Skin epidermis (tissue), 12 donors: Measurements from ENCODE around the gene ANKRD50.
A peak's percentile ranks its signal among the peaks of the same experiment; 100 is the strongest.

Source experiments
- H3K27ac ChIP-seq, 21 experiments: fragments of 200-600 bp; sonication (generic) in 11 of 21; one replicate each; pipeline ENCODE4 v1.5.0; 2020; ENCODE audit warnings: mild to moderate bottlenecking in 3 of 21, inconsistent platforms in 2 of 21, moderate library complexity in 2 of 21
- H3K4me3 ChIP-seq, 7 experiments: fragments of 200-600 bp; sonication (generic) in 2 of 7; one replicate each; pipeline ENCODE4 v1.5.0; 2020; ENCODE audit warnings: inconsistent platforms in 2 of 7, mild to moderate bottlenecking in 2 of 7, moderate library complexity in 1 of 7

ANKRD50 gene

GRCh38 chr4:124712372-124713184 is at the start of gene ANKRD50:
Gene ANKRD50 (minus strand): TSS chr4:124712732. CDS start chr4:124710511, 2,221 bp downstream.
- H3K4me3 ChIP-seq: peak within 1 kb of the TSS; percentile 61 to 97 (median 83)
- peak within 1 kb of the TSS; percentile 84 to 99 (median 93) for H3K27ac ChIP-seq

DNA sequence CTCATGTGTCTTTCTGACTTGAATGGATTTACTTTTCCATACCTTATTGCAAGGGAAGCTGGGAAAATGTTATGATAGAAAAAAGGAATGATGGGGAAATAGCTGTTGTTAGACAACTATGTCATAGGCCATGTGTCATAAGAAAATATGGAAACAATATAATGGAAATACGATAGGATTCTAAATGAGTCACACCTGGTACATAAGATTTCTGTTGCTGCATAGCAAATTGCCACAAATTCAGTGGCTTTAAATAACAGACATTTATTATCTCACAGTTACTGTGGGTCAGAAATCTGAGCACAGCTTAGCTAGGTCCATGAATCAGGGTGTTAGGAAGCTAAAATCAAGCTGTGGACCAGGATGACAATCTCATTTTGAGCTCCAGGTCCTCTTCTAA is 44.6 kb upstream of the ANKRD50 start:
- H3K27ac ChIP-seq: no peak overlapping the region
- no peak overlapping the region for H3K4me3 ChIP-seq

- Histone ChIP-seq H3K27ac (no peak overlapping the region), H3K4me3 (no peak overlapping the region)
Measured at GRCh38 chr4:124754681-124755080, 42.1 kb upstream of the ANKRD50 start.

- Histone ChIP-seq H3K4me3 (no peak overlapping the region), H3K27ac (no peak overlapping the region)
Measured at GRCh38 chr4:124753941-124754581, 41.5 kb upstream of the ANKRD50 start.

DNA sequence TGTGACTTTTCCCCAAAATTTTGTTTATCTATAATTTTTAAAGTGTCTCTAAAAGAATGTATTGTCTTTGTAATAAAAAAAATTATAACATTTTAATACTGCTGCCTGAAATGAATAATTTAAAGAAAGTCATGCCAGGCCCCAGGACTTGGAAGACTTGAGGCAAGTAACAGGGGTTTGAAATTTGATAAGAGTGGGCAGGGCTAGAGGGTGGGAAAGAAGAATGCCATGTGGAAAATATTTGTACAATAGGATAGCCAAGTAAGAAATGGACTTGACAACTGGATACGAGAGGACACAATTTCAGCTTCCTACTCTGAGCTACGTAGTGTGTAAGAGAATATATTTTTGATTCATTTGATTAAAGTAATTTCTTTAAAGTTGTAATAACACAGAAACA is 36.9 kb upstream of the ANKRD50 start:
- no peak overlapping the region for H3K27ac ChIP-seq
- no peak overlapping the region for H3K4me3 ChIP-seq

- H3K4me3 ChIP-seq: no peak overlapping the region
- H3K27ac ChIP-seq: no peak overlapping the region
Measured at GRCh38 chr4:124748965-124749364, 36.4 kb upstream of the ANKRD50 start.

DNA sequence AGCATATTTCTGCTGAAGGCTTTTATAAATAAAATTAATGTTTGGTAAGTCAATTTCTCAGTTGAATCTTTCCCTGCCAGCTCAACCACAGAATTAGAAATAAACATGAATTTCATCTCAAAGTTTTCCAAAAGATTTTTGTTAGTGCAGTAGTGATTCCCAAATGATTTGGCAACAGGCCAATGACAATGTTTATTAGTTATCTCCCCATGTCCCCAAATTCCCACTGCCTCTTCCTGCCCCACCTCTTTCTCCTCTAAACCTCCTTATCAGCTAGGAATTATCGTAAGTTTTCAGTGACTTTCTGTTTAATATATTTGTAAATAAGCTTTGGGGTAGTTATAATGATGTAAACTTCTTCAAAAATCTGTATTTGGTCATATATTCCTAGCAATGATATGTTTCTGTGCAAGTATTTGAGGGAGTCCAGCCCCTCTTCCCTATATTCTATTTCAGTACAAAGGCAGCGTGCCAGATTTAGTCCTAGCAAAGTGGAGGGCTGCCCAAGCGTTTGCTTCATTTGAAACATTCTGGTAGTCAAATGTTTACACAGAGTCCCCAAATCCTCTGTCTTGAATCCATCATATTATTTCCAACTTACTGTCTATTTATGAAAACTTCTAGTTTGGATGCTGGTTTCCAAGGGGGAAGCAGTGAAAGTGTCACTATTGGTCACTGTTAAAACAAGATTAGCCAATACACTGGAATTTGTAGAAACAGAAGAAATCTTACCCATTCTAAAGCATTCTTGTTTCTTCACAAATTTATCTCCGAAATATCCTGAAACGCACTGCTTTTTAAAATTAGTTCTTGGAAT is 33.7 kb upstream of the ANKRD50 start:
- Histone ChIP-seq H3K4me3 (no peak overlapping the region), H3K27ac (peak overlapping the region in 2 of 21 experiments; percentile 0 to 4)

GRCh38 chr4:124743711-124744110 is 31.2 kb upstream of the ANKRD50 start:
- no peak overlapping the region for H3K4me3 ChIP-seq
- H3K27ac ChIP-seq: no peak overlapping the region

DNA sequence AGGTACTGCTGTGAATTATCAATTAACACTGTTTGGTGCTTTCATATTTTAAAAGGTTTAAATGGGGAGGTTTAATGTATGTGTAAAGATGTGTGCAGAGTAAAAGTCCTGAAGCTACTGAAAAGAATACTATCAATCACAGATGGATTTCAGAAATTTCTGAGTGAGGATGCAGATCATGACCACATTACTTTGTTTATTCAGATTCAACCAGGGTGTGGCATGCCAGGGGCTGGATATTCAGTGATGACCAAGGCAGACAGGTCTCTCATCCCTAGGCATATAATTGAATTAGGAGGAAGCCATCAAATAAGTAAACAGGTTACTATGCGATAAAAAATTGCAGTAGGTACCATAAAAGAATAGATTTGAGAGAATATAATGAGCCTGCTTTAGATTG is 28.0 kb upstream of the ANKRD50 start:
- no peak overlapping the region for H3K27ac ChIP-seq
- H3K4me3 ChIP-seq: no peak overlapping the region

DNA sequence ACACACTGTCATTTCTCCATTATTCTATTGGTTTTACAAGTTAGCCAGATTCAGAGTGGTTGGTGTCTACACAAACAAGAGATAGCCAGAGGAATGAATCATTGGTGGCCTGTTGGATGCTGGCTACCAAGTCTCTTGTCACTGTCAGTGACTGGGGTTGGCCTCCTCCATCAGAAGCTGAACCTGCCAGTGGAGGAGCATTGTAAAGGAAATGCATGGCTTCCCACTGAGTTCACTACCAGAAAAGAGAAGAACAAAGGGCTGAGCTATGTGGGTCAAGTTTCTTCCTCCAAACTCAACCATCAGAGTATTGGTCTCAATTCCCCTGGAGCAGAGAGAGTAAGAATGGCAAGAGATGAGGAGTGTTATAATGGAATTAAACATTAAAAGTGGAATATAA is 26.5 kb upstream of the ANKRD50 start:
- Histone ChIP-seq H3K4me3 (no peak overlapping the region), H3K27ac (no peak overlapping the region)

GRCh38 chr4:124737619-124738018 is 25.1 kb upstream of the ANKRD50 start:
- no peak overlapping the region for H3K4me3 ChIP-seq
- no peak overlapping the region for H3K27ac ChIP-seq

DNA sequence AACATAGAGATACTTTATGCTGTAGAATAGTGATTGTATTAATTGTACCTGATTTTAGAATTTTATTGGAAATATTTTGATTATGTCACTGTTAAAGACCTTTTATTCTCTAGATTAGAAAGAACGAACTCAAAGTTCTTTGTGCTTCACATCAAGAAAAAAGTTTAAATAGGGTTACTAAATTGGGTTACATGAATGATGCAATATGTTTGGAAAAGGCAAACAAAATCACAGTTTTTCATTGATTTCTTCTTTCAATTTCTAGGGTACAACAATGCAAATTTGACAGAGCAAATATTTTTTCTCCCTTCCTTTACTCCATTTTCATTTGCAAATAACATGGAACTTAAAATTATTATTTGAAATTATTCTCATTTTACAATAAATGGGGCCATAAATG is 24.0 kb upstream of the ANKRD50 start:
- Histone ChIP-seq H3K4me3 (no peak overlapping the region), H3K27ac (no peak overlapping the region)

GRCh38 chr4:124727331-124727890 is 14.9 kb upstream of the ANKRD50 start:
- Histone ChIP-seq H3K4me3 (no peak overlapping the region), H3K27ac (no peak overlapping the region)

DNA sequence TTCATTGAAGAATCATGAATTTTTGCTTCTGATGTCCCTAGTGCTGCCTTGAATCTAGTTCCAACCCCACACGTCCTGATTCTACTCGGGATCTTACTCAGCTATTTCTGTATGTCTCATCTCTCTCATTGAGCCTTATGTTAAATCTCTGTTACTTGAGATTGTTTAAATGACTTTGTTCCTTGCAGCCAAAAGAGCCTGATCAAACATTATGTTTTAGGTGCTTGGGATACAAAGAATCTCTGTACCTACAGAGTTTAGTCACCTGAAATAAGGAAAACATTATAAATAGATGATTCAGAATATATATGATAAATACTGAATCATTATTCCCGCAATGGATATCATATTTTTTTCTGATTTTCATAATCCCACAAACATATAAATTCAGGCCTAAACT is 13.7 kb upstream of the ANKRD50 start:
- Histone ChIP-seq H3K27ac (no peak overlapping the region), H3K4me3 (no peak overlapping the region)

DNA sequence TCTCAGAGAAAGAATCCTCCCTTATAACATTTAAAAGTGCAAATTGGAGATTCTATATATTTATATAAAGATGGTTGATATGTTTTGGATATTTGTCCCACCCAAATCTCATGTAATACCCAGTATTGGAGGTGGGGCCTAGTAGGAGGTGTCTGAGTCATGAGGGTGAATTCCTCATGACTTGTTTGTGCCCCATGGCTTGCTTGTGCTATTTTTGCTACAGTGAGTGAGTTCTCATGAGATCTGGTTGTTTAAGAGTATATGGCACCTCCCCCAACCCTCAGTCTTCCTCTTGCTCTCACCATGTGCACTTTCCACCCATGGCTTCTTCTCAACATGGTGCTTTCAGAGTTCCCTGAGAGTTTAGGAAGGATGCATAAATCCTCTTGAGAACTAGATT is 9.5 kb upstream of the ANKRD50 start:
- Histone ChIP-seq H3K4me3 (no peak overlapping the region), H3K27ac (no peak overlapping the region)

GRCh38 chr4:124717101-124717500 is 4.6 kb upstream of the ANKRD50 start:
- H3K4me3 ChIP-seq: no peak overlapping the region
- H3K27ac ChIP-seq: no peak overlapping the region

GRCh38 chr4:124713185-124713592 is 657 bp upstream of the ANKRD50 start:
- peak overlapping the region; percentile 48 to 99 (median 93) for H3K27ac ChIP-seq
- H3K4me3 ChIP-seq: peak overlapping the region; percentile 61 to 97 (median 83)

- peak overlapping the region; percentile 84 to 99 (median 93) for H3K27ac ChIP-seq
- H3K4me3 ChIP-seq: peak overlapping the region; percentile 61 to 97 (median 83)
Measured at GRCh38 chr4:124711471-124712371, 811 bp downstream of the ANKRD50 start.

DNA sequence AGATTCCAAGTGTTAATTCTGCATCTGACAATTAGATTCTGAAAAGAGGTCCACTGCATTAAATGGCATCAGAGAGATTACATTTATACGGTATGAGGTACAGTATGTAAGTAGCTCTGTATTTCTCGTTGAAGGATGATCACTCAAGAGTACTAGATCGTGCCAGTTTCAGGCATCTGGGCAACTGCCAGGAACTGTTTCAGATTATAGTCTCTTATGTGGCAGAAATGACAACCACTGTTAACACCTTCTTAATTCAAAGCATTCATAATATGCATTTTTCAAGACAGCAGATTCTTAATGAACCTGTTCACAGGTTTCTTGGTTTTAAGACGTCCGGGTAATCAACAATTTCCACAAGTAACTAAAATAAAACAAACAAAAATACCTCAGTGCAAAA is 1.6 kb downstream of the ANKRD50 start:
- peak overlapping the region; percentile 61 to 97 (median 83) for H3K4me3 ChIP-seq

More for the DNA sequence above, 1.6 kb downstream of the ANKRD50 start:
- peak overlapping the region in 11 of 21 experiments; percentile 1 to 99 (median 96) for H3K27ac ChIP-seq
